ENCODE data around the gene NUTM2G. TPM values are rescaled to one million over a fixed set of nuclear protein-coding genes. Genes with fewer than 3 reads are reported as not detected.
"Not testable (repeated sequence)": the region's sequence is repeated elsewhere in the genome, so short reads cannot be mapped to it uniquely, and the experiment has no call there.

Gene NUTM2G
- total and polyA plus RNA-seq, 10 donors, result not detected

DNA sequence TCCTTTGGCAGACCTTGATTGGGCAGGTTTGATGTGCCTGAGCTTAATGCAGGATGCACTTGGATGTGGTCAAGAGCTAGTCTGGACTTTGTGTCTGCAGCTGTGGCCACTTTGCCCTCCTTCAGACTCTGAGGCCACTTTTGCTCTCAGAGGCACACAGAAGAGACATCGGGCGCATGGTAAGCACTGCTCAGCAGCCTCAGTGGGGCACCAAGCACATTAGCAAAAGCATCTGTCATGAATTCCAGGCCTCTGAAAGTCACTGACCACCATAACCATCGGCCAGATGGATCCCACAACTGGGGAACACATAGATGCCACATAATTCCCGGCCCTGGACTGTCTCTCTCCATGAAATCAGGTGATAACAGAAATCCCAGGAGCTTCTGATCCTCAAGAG, 40.1 kb upstream of the NUTM2G start:
- Histone ChIP-seq H3K4me3 (no peak overlapping the region), H3K4me1 (peaks cover 0 to 7% (median 0%) of the 10 kb centered on the region in 6 donors), H3K27ac (no peak overlapping the region), H3K27me3 (replicated peaks in 1 of 7) (no peaks in the 10 kb centered on the region), H3K9me3 (peaks cover 0 to 6% (median 0%) of the 10 kb centered on the region in 8 donors), H3K36me3 (peaks cover 0 to 39% (median 7%) of the 10 kb centered on the region in 6 donors)
- 85 to 96% (median 94%) methylated on average over 4 of the region's 4 CpGs for WGBS, 5 donors
- no peak for DNase-seq
- intact Hi-C loops (cut with DNase I; ENCODE audit: low total_unique reads), result no loop called here
- TF ChIP-seq POLR2AphosphoS5 (IDR thresholded peaks at IDR 0.05), result no peak
- no peak for TF ChIP-seq POLR2A (IDR thresholded peaks at IDR 0.05)
- TF ChIP-seq, protein P1, sequence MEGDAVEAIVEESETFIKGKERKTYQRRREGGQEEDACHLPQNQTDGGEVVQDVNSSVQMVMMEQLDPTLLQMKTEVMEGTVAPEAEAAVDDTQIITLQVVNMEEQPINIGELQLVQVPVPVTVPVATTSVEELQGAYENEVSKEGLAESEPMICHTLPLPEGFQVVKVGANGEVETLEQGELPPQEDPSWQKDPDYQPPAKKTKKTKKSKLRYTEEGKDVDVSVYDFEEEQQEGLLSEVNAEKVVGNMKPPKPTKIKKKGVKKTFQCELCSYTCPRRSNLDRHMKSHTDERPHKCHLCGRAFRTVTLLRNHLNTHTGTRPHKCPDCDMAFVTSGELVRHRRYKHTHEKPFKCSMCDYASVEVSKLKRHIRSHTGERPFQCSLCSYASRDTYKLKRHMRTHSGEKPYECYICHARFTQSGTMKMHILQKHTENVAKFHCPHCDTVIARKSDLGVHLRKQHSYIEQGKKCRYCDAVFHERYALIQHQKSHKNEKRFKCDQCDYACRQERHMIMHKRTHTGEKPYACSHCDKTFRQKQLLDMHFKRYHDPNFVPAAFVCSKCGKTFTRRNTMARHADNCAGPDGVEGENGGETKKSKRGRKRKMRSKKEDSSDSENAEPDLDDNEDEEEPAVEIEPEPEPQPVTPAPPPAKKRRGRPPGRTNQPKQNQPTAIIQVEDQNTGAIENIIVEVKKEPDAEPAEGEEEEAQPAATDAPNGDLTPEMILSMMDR (IDR thresholded peaks at IDR 0.05 in 8 of 11, conservative IDR thresholded peaks at IDR 0.05 in 3 of 11), result no peak

DNA sequence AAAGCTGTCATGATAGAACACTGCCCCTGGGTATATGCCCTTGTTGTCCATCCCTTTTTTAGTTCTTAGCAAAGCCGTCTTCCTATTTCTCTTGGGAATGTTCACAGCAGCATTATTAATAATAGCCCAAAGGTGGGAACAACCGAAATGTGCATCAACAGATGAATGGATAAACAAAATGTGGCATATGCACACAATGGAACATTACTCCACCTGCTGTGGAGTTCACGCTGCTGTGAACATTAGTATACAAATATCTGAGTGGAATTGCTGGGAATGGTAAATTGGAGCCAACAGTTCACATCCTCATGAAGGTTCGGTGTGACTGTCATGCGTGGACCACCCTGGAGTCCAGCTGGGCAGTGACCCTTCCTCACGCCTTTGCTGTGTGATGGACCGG, 36.5 kb upstream of the NUTM2G start:
- no peaks in the 10 kb centered on the region for H3K9me3 ChIP-seq
- intact Hi-C loops (cut with DNase I; ENCODE audit: low total_unique reads), result no loop called here
- WGBS, 5 donors, result 96 to 99% (median 98%) methylated on average over 7 of the region's 7 CpGs
- H3K27ac ChIP-seq, result no peak overlapping the region
- no peaks in the 10 kb centered on the region for H3K27me3 ChIP-seq (replicated peaks in 1 of 7)
- TF ChIP-seq, protein P1 (IDR thresholded peaks at IDR 0.05 in 8 of 11, conservative IDR thresholded peaks at IDR 0.05 in 3 of 11), result no peak
- TF ChIP-seq POLR2AphosphoS5 (IDR thresholded peaks at IDR 0.05) (no peak), POLR2A (IDR thresholded peaks at IDR 0.05) (no peak)
- H3K36me3 ChIP-seq, result peaks cover 0 to 71% (median 27%) of the 10 kb centered on the region in 6 donors
- DNase-seq, result no peak
- H3K4me3 ChIP-seq, result no peak overlapping the region
- H3K4me1 ChIP-seq, result no peaks in the 10 kb centered on the region

DNA sequence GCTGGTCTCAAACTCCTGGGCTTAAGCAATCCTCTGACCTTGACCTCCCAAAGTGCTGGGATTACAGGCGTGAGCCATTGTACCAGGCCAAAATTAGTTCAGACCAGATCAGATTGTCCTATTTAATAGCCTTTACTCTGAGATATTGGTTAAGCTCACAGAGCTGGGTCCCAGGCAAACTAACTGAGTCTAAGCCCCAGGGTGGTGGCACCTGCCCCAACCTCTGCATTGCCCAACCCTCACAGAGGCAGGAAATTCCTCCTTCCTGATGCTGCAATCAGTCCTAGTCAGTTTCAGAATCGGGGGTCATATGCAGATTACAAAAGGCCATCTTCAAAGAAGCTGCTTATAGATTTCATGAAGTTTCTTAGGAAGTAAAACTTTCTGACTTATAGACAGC, 28.6 kb upstream of the NUTM2G start:
- H3K9me3 ChIP-seq; H3K4me3 ChIP-seq; DNase-seq; H3K4me1 ChIP-seq; intact Hi-C loops (cut with DNase I; ENCODE audit: low total_unique reads); H3K27me3 ChIP-seq (replicated peaks in 1 of 7): not testable (repeated sequence)
- WGBS, 5 donors, result 38 to 83% (median 52%) methylated on average over 1 of the region's 2 CpGs; no CpG with 5 or more reads in 1 of the 5 donors
- Histone ChIP-seq H3K36me3 (peaks cover 0 to 30% (median 18%) of the 10 kb centered on the region in 6 donors), H3K27ac (peak overlapping the region in 2 of 8 donors; percentile 36 to 62)

DNA sequence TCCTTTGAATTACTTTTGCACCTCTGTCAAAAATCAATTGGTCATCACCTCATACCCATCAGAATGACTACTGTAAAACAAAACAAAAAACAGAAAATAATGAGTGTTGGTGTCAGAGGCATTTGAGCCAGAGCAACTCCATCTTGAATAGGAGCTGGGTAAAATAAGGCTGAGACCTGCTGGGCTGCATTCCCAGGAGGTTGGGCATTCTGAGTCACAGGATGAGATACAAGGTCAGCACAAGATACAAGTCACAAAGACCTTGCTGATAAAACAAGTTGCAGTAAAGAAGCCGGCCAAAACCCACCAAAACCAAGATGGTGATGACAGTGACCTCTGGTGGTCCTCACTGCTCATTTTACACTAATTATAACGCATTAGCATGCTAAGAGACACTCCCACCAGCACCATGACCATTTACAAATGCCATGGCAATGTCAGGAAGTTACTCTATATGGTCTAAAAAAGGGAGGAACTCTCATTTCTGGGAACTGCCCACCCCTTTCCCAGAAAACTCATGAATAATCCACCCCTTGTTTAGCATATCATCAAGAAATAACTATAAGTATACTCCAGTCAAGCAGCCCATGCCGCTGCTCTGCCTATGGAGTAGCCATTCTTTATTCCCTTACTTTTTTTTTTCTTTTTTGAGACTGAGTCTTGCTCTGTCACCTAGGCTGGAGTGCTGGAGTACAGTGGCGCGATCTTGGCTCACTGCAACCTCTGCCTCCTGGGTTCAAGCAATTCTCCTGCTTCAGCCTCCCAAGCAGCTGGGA, 23.5 kb upstream of the NUTM2G start:
- H3K4me3 ChIP-seq; H3K36me3 ChIP-seq; H3K4me1 ChIP-seq; intact Hi-C loops (cut with DNase I; ENCODE audit: low total_unique reads); H3K27ac ChIP-seq; H3K27me3 ChIP-seq (replicated peaks in 1 of 7); H3K9me3 ChIP-seq; DNase-seq: not testable (repeated sequence)
- 50 to 100% (median 84%) methylated on average over 2 of the region's 5 CpGs; no CpG with 5 or more reads in 2 of the 5 donors for WGBS, 5 donors

DNA sequence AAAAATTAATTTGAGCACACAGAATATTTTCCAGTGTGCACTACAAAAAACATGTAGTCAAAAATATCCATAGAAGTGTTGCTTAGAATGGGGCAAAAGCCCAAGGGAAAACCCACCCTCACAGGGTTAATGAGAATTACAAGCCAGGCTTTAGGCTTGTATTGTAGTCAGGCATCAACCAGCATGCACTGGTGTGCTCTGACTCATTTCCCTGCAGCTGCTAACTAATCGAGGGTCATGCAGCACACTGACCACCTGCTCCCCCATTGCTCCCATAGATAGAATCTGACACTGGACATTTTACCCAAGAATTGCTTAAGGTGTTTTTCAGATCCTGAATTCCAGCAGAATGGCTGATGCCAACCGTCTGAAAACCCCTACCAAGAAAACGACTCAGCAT, 20.2 kb upstream of the NUTM2G start:
- DNase-seq; H3K4me3 ChIP-seq; H3K27me3 ChIP-seq (replicated peaks in 1 of 7); H3K27ac ChIP-seq; H3K4me1 ChIP-seq; intact Hi-C loops (cut with DNase I; ENCODE audit: low total_unique reads); H3K36me3 ChIP-seq; H3K9me3 ChIP-seq: not testable (repeated sequence)
- no CpG with 5 or more reads among the region's 3 CpGs for WGBS, 5 donors

DNA sequence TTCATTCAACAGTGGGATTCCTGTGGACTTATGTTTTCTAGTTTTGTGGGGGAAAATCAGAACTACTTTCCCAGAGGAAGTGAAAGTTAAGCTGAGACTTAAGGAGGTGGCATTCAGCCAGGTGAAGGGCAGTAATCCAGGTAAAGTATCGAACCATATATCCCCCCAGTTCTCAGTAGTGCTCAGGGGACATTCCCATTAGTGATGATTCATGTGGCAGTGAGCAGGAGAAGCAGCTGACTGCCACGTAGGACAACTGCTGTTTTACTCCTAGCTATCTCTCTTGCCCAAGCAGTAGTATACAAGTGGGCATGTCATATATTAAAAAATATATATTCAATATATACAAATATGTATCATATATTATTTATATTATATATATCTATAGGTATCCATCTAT, 13.1 kb upstream of the NUTM2G start:
- peaks cover 0 to 21% (median 0%) of the 10 kb centered on the region in 6 donors for H3K36me3 ChIP-seq
- DNase-seq; H3K4me3 ChIP-seq; H3K27ac ChIP-seq; intact Hi-C loops (cut with DNase I; ENCODE audit: low total_unique reads); H3K27me3 ChIP-seq (replicated peaks in 1 of 7); H3K9me3 ChIP-seq; H3K4me1 ChIP-seq: not testable (repeated sequence)
- 40 to 95% (median 75%) methylated on average over 1 to 2 of the region's 2 CpGs for WGBS, 5 donors

DNA sequence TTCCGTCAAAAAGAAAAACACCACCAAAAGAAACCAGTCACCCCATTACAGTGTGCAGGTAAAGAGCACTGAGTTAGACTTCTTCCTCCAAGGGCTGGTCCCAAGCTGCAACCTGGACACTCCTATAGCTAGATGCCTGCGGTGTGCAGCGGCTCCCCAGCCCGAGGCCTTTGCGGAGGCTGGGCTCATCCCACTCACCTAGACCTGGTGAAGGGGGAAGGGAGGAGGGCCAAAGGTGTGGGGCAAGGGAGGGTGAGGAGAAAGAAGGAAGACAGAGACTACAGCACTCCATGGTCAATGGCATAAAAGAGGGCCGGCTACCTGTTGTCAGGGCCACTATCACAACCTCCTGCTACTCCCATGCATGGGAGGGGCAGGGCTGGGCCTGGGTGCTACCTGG, 12.1 kb upstream of the NUTM2G start:
- H3K9me3 ChIP-seq; H3K27ac ChIP-seq; H3K4me3 ChIP-seq; DNase-seq; H3K4me1 ChIP-seq; intact Hi-C loops (cut with DNase I; ENCODE audit: low total_unique reads); H3K27me3 ChIP-seq (replicated peaks in 1 of 7): not testable (repeated sequence)
- peaks cover 0 to 21% (median 0%) of the 10 kb centered on the region in 6 donors for H3K36me3 ChIP-seq
- WGBS, 5 donors, result 84 to 98% (median 96%) methylated on average over 4 to 5 of the region's 6 CpGs

DNA sequence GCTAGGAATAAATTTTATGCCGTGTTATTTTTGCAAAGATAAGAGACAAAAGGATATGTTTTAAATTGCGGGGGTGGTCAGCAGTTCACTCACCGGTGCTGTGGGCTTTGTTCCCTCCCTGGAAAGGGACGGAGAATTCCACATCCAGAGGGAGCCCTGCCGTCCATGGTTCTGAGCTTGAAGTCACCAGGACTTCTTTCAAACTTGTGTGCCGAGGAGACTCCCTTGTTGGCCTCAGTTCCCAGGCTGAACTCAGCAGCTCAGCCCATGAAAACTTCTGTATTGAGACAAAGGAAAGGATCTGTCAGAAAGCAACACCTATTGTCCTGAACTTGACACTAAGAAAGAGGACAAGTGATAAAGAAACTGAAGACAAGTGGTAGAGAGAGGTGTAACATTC, 10.1 kb upstream of the NUTM2G start:
- H3K27ac ChIP-seq; H3K9me3 ChIP-seq; intact Hi-C loops (cut with DNase I; ENCODE audit: low total_unique reads); H3K4me3 ChIP-seq; H3K27me3 ChIP-seq (replicated peaks in 1 of 7); DNase-seq; H3K4me1 ChIP-seq: not testable (repeated sequence)
- H3K36me3 ChIP-seq, result peaks cover 0 to 21% (median 0%) of the 10 kb centered on the region in 6 donors
- 86 to 97% (median 93%) methylated on average over 1 to 6 of the region's 6 CpGs for WGBS, 5 donors

DNA sequence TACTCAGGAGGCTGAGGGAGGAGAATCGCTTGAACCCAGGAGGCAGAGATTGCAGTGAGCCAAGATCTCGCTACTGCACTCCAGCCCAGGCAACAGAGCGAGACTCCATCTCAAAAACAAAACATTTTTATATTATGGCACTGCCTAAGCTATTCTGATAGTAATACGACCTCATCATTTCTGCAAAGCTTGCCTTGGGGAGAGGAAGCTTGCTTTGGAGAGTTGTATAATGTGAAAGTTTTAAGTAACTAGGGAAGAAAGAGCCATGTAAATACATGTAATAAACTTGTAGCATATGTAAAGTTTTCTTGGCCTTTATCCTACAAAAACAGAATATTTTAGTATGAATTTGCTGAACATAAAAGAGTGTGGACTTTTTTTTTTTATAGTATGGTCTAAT, 7.8 kb upstream of the NUTM2G start:
- H3K4me3 ChIP-seq; H3K27me3 ChIP-seq (replicated peaks in 1 of 7); H3K27ac ChIP-seq; intact Hi-C loops (cut with DNase I; ENCODE audit: low total_unique reads); DNase-seq; H3K9me3 ChIP-seq; H3K4me1 ChIP-seq: not testable (repeated sequence)
- peaks cover 0 to 16% (median 0%) of the 10 kb centered on the region in 6 donors for H3K36me3 ChIP-seq
- 94 to 100% (median 96%) methylated on average over 2 to 4 of the region's 4 CpGs for WGBS, 5 donors
